Measurements from ENCODE around the gene ATP2A2. TPM values are rescaled to one million over a fixed set of nuclear protein-coding genes. Genes with fewer than 3 reads are reported as not detected.
"Not testable (repeated sequence)": the region's sequence is repeated elsewhere in the genome, so short reads cannot be mapped to it uniquely, and the experiment has no call there.

Gene ATP2A2
- total RNA-seq, 2 donors from 2014 or later: 52.7 to 61.6 TPM

DNA sequence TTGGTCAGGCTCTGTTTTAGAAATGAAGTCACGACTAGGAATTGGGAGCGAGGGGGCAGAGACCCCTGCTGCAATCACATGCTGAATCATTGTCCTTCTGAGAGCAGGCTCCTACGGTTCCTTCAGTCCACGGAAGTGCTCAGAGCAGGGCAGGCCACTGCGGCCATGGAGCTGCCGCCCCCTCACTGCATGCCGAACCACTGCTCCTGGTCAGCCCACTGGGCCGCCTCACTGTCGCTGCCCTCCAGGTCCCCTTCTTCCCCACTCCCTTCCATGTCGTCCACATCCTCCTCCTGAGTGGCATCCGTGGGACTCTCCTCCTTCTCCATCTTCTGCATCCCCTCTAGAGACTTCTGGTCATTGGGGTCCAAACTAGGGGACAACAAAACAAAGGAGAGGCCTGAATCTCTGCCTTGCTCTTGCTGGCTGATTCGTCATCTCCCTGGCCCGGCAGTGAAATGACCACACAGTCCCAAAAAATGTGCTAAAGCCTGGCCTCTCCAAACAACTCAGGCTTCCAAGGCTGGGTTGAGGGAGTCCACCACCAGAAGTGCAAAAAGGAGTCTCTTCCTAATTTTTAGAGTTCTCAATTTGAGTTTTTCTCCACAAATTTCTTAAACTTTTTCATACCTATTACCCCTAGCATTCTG lies 93.0 kb downstream of the ATP2A2 start:
- Histone ChIP-seq H3K4me1 (no peaks in the 10 kb centered on the region), H3K36me3 (replicated peaks in 1 of 2; ENCODE audit: insufficient read depth in 1 of 2, low read depth in 2 of 2) (peaks cover 19 to 26% of the 10 kb centered on the region in 2 donors), H3K27me3 (no peaks in the 10 kb centered on the region), H3K9me3 (no peaks in the 10 kb centered on the region), H3K27ac (no peak overlapping the region), H3K4me3 (no peak overlapping the region)
- TF ChIP-seq CTCF (IDR thresholded peaks at IDR 0.05) (no peak), POLR2A (IDR thresholded peaks at IDR 0.05) (no peak)
- no peak for ATAC-seq
- DNase-seq: no peak
- WGBS, 2 donors: 83 to 90% methylated on average over 9 to 13 of the region's 13 CpGs
- intact Hi-C loops (cut with DNase I): no loop called here

- H3K4me3 ChIP-seq; H3K27me3 ChIP-seq; intact Hi-C loops (cut with DNase I); H3K9me3 ChIP-seq; H3K4me1 ChIP-seq; DNase-seq; H3K27ac ChIP-seq; ATAC-seq: not testable (repeated sequence)
- peaks cover 18 to 33% of the 10 kb centered on the region in 2 donors for H3K36me3 ChIP-seq (replicated peaks in 1 of 2; ENCODE audit: insufficient read depth in 1 of 2, low read depth in 2 of 2)
- 92 to 94% methylated on average over 17 of the region's 17 CpGs for WGBS, 2 donors
Observed at GRCh38 chr12:110378131-110378790, 97.2 kb downstream of the ATP2A2 start.

DNA sequence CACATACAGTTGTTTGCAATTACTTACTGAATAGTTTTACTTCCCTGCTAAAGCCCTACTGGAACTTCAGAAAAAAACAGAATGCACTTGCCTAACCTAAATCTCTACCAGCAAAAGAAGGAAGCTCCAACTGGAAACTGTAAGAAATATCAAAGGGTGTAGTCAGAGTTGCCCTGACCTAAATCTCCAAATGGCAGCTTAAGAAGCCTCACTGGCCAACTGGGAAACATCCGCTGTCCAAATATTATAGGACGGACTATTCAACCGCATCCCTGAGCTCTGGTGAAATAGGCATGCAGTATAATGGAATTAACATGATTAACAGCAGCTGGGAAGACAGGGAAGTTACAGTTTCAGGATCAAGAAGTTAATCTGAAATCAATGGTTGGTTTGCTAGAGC lies 98.2 kb downstream of the ATP2A2 start:
- no peaks in the 10 kb centered on the region for H3K27me3 ChIP-seq
- TF ChIP-seq POLR2A (IDR thresholded peaks at IDR 0.05) (no peak), CTCF (IDR thresholded peaks at IDR 0.05) (no peak)
- WGBS, 2 donors: 92 to 100% methylated on average over 3 of the region's 3 CpGs
- DNase-seq (no peak), ATAC-seq (no peak)
- H3K9me3 ChIP-seq: no peaks in the 10 kb centered on the region
- no peak overlapping the region for H3K27ac ChIP-seq
- no peaks in the 10 kb centered on the region for H3K4me1 ChIP-seq
- intact Hi-C loops (cut with DNase I): no loop called here
- H3K4me3 ChIP-seq: no peak overlapping the region
- peaks cover 18 to 32% of the 10 kb centered on the region in 2 donors for H3K36me3 ChIP-seq (replicated peaks in 1 of 2; ENCODE audit: insufficient read depth in 1 of 2, low read depth in 2 of 2)

GRCh38 chr12:110379631-110380030 lies 98.6 kb downstream of the ATP2A2 start:
- H3K4me1 ChIP-seq: no peaks in the 10 kb centered on the region
- no peak overlapping the region for H3K27ac ChIP-seq
- TF ChIP-seq POLR2A (IDR thresholded peaks at IDR 0.05): no peak
- TF ChIP-seq CTCF (IDR thresholded peaks at IDR 0.05): no peak
- DNase-seq (no peak), ATAC-seq (no peak)
- peaks cover 18 to 31% of the 10 kb centered on the region in 2 donors for H3K36me3 ChIP-seq (replicated peaks in 1 of 2; ENCODE audit: insufficient read depth in 1 of 2, low read depth in 2 of 2)
- intact Hi-C loops (cut with DNase I): no loop called here
- WGBS, 2 donors: 73 to 79% methylated on average over 2 of the region's 2 CpGs
- no peaks in the 10 kb centered on the region for H3K9me3 ChIP-seq
- no peaks in the 10 kb centered on the region for H3K27me3 ChIP-seq
- H3K4me3 ChIP-seq: no peak overlapping the region

DNA sequence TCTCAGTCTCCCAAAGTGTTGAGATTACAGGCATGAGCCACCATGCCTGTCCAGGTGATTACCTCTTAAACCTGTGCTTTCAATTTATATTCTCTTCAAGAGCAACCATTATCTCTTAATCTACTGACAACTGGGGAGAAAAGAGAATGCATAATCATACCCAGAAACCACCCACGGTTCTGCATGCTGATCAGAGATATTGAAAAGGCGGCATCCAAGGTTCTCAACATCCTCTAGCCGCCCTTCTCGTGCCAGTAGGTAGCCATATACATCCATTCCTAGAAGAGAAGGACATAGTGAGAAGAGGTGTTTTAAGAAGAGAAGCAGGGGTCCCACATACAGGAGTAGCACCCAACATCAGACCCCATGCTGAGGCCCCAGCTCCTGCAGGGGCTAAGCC lies 101.6 kb downstream of the ATP2A2 start:
- peaks cover 15 to 27% of the 10 kb centered on the region in 2 donors for H3K36me3 ChIP-seq (replicated peaks in 1 of 2; ENCODE audit: insufficient read depth in 1 of 2, low read depth in 2 of 2)
- ATAC-seq: no peak
- no peak overlapping the region for H3K4me3 ChIP-seq
- no peaks in the 10 kb centered on the region for H3K27me3 ChIP-seq
- no peaks in the 10 kb centered on the region for H3K4me1 ChIP-seq
- no peaks in the 10 kb centered on the region for H3K9me3 ChIP-seq
- no peak overlapping the region for H3K27ac ChIP-seq
- DNase-seq: no peak
- TF ChIP-seq CTCF (IDR thresholded peaks at IDR 0.05) (no peak), POLR2A (IDR thresholded peaks at IDR 0.05) (no peak)
- WGBS, 2 donors: 96% methylated on average over 4 of the region's 4 CpGs
- intact Hi-C loops (cut with DNase I): no loop called here

Small RNA genes within 50 kb of the gene (small RNA-seq; reads per million reads assigned to genes)
- not detected for gene RN7SL769P

Other genes starting within 250 kb of the ATP2A2 start
- 10 to 100 TPM in 1 of 2 donors, 1 to 10 TPM in 1; 2.0 to 15.3 TPM for gene C12orf76, start 232.7 kb upstream of the ATP2A2 start, total RNA-seq
- 1 to 10 TPM; 5.2 to 6.3 TPM for gene IFT81, start 156.9 kb upstream of the ATP2A2 start, total RNA-seq
- gene ANAPC7, start 122.5 kb downstream of the ATP2A2 start, total RNA-seq: 10 to 100 TPM; 25.9 to 45.8 TPM
- gene ARPC3, start 169.1 kb downstream of the ATP2A2 start, total RNA-seq: 100 to 1,000 TPM in 1 of 2 donors, 10 to 100 TPM in 1; 48.5 to 101 TPM
- gene GPN3, start 187.0 kb downstream of the ATP2A2 start, total RNA-seq: 1 to 10 TPM; 5.6 to 8.0 TPM
- gene FAM216A, start 187.6 kb downstream of the ATP2A2 start, total RNA-seq: 1 to 10 TPM in 1 of 2 donors, under 1 TPM in 1; 0.99 to 2.6 TPM
- 10 to 100 TPM; 39.2 to 62.0 TPM for gene VPS29, start 220.9 kb downstream of the ATP2A2 start, total RNA-seq
- gene RAD9B, start 221.1 kb downstream of the ATP2A2 start, total RNA-seq: 1 to 10 TPM in 1 of 2 donors, not detected in 1; 2.3 TPM

Data from body of pancreas (tissue), 4 donors.